ENCODE measurements around the gene SLC6A6. TPM values are rescaled to one million over a fixed set of nuclear protein-coding genes. Genes with fewer than 3 reads are reported as not detected.
A peak's percentile ranks its signal among the peaks of the same experiment; 100 is the strongest.

The SLC6A6 gene
- total RNA-seq, 2 experiments from 2014 or later, result 43.4 to 48.8 TPM

DNA sequence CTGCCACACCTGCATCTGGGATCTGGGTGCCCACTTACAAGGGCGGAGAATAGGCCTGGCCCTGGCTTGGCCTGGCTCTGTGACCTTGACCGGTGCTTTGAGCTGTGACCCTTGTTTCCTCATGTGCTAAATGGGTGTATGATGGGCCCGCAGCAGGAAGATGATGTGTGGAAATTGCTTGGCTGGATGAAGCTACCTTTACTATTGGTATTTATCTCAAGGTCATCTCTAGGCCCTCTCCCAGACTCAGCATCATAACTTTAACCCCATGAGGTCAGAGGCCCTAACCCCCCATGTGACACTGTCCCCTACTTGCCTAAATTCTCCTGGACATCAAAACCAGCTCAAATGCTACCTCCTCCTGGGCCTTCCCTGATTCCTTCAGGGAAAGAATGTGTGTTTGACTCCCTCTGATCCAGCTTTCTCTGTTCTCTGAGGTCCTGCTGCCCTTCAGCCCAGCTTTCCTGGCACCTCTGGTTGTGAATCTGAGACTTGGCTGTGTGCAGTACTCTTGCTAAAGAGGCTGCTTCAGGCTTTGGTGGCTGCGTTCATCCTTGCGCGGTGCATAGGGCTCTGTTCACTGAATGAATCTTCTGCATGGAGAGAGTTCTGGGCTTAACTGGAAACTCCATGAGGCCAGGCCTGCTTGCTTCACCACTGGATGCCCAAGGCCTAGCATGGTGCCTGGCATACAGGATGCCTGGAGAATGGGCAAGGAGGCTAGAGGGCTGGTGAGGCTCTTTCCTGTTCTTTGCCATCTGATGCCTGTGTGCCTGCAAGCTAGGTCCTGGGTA is 25.2 kb upstream of the SLC6A6 start:
- DNase-seq, result no peak
- no peaks in the 10 kb centered on the region for H3K27me3 Mint-ChIP-seq
- H3K9me3 Mint-ChIP-seq, result no peaks in the 10 kb centered on the region
- POLR2A ChIA-PET, result interaction anchor here (1.2 to 1.8 kb wide), 2 partner anchors 20 to 55 kb away, joined by 3 to 4 read pairs; no protein-coding TSS in a partner anchor
- no peak for ATAC-seq
- H3K27ac Mint-ChIP-seq, result peak overlapping the region; percentile 85
- H3K4me3 Mint-ChIP-seq, result no peak overlapping the region
- intact Hi-C loops (cut with micrococcal nuclease), result no loop called here
- peaks cover 15% of the 10 kb centered on the region for H3K4me1 Mint-ChIP-seq (ENCODE audit: low read depth)
- TF ChIP-seq, protein P1, sequence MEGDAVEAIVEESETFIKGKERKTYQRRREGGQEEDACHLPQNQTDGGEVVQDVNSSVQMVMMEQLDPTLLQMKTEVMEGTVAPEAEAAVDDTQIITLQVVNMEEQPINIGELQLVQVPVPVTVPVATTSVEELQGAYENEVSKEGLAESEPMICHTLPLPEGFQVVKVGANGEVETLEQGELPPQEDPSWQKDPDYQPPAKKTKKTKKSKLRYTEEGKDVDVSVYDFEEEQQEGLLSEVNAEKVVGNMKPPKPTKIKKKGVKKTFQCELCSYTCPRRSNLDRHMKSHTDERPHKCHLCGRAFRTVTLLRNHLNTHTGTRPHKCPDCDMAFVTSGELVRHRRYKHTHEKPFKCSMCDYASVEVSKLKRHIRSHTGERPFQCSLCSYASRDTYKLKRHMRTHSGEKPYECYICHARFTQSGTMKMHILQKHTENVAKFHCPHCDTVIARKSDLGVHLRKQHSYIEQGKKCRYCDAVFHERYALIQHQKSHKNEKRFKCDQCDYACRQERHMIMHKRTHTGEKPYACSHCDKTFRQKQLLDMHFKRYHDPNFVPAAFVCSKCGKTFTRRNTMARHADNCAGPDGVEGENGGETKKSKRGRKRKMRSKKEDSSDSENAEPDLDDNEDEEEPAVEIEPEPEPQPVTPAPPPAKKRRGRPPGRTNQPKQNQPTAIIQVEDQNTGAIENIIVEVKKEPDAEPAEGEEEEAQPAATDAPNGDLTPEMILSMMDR (IDR thresholded peaks at IDR 0.05), result no peak
- no peaks in the 10 kb centered on the region for H3K36me3 Mint-ChIP-seq (ENCODE audit: low read depth)
- CTCF ChIA-PET, result no interaction called here

DNA sequence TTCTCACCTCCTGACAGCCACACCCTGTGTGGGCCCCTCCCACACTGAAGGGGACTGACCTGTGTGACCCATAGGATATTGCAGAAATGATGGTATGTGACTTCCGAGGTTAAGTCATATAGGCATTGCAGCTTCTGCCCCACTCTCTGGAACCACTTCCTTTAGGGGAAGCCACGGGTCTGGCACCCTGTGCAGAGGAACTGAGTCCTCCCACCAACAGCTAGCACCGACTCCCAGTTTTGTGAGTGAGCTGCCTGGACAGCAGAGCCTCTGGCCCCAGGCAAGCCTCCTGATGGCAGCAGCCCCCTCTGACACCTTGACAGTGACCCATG is 24.6 kb upstream of the SLC6A6 start:
- peak overlapping the region; percentile 85 for H3K27ac Mint-ChIP-seq
- H3K36me3 Mint-ChIP-seq (ENCODE audit: low read depth), result no peaks in the 10 kb centered on the region
- DNase-seq, result peak; percentile 72
- intact Hi-C loops (cut with micrococcal nuclease), result no loop called here
- no peaks in the 10 kb centered on the region for H3K27me3 Mint-ChIP-seq
- peak; percentile 98 for ATAC-seq
- ChIA-PET CTCF (interaction anchor here (1.6 kb wide), 1 partner anchor 25 kb away, joined by 5 read pairs; the partner anchor contains the start of gene SLC6A6), POLR2A (interaction anchor here (0.7 to 1.8 kb wide), 2 partner anchors 21 to 54 kb away, joined by 4 read pairs; no protein-coding TSS in a partner anchor)
- peaks cover 15% of the 10 kb centered on the region for H3K4me1 Mint-ChIP-seq (ENCODE audit: low read depth)
- TF ChIP-seq, protein P1 (IDR thresholded peaks at IDR 0.05), result no peak
- no peak overlapping the region for H3K4me3 Mint-ChIP-seq
- no peaks in the 10 kb centered on the region for H3K9me3 Mint-ChIP-seq

DNA sequence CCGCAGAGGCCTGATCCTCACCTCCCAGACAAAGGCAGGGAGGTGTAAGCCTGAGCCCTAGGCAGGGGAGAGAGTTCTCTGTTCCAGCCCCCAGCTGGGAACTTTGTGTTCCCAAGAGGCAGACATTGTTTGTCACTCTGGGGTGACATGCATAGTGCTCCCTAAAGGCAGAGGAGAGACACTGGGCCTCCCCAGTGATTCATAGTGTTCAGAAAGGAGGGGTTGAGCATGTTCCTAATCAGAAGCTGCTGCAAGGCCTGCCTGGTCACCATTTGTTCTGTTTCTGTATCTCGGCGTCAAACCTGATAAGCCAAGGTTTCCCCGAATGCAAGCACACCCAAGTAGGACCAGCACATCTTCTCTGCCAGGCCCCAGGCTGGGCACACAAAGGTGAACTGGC is 24.0 kb upstream of the SLC6A6 start:
- Mint-ChIP-seq H3K4me1 (ENCODE audit: low read depth) (peaks cover 15% of the 10 kb centered on the region), H3K27ac (peak overlapping the region; percentile 85), H3K4me3 (no peak overlapping the region), H3K27me3 (no peaks in the 10 kb centered on the region), H3K36me3 (ENCODE audit: low read depth) (no peaks in the 10 kb centered on the region), H3K9me3 (no peaks in the 10 kb centered on the region)
- ChIA-PET POLR2A (interaction anchor here (0.7 to 1.8 kb wide), 3 partner anchors 20 to 54 kb away, joined by 3 to 4 read pairs (median 4); no protein-coding TSS in a partner anchor), CTCF (interaction anchor here (1.6 kb wide), 1 partner anchor 24 kb away, joined by 5 read pairs; the partner anchor contains the start of gene SLC6A6)
- peak; percentile 12 for ATAC-seq
- TF ChIP-seq, protein P1 (IDR thresholded peaks at IDR 0.05), result no peak
- intact Hi-C loops (cut with micrococcal nuclease), result no loop called here
- DNase-seq, result no peak

DNA sequence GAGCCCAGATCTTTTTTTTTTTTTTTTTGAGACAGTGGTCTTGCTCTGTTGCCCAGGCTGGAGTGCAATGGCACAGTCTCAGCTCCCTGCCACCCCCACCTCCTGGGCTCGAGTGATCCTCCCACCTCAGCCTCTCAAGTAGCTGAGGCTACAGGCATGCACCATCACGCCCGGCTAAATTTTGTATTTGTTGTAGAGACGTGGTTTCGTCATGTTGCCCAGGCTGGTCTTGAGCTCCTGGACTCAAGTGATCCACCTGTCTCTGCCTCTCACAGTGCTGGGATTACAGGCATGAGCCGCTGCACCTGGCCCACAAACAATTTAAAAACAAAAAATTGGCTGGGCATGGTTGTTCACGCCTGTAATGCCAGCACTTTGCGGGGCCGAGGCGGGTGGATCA is 22.6 kb upstream of the SLC6A6 start:
- CTCF ChIA-PET, result interaction anchor here (1.0 kb wide), 1 partner anchor 12 kb away, joined by 3 read pairs; no protein-coding TSS in a partner anchor
- no peaks in the 10 kb centered on the region for H3K9me3 Mint-ChIP-seq

More for the DNA sequence above, 22.6 kb upstream of the SLC6A6 start:
- POLR2A ChIA-PET, result no interaction called here
- intact Hi-C loops (cut with micrococcal nuclease), result no loop called here
- DNase-seq (no peak), ATAC-seq (no peak)
- TF ChIP-seq, protein P1 (IDR thresholded peaks at IDR 0.05), result no peak
- Mint-ChIP-seq H3K4me3 (no peak overlapping the region), H3K27ac (no peak overlapping the region), H3K27me3 (no peaks in the 10 kb centered on the region), H3K4me1 (ENCODE audit: low read depth) (peaks cover 15% of the 10 kb centered on the region), H3K36me3 (ENCODE audit: low read depth) (no peaks in the 10 kb centered on the region)
